ENCODE results near the gene UBAC2. TPM values are rescaled to one million over a fixed set of nuclear protein-coding genes. Genes with fewer than 3 reads are reported as not detected.
"Not testable (repeated sequence)": the region's sequence is repeated elsewhere in the genome, so short reads cannot be mapped to it uniquely, and the experiment has no call there.

UBAC2 gene
- total RNA-seq, 1 experiment from 2014 or later, result 54.7 TPM

GRCh38 chr13:99249178-99249577 lies 48.5 kb downstream of the UBAC2 start:
- DNase-seq (ENCODE audit: low read depth), result not testable (repeated sequence)

GRCh38 chr13:99249606-99250005 lies 49.0 kb downstream of the UBAC2 start:
- not testable (repeated sequence) for DNase-seq (ENCODE audit: low read depth)

- DNase-seq (ENCODE audit: low read depth), result no peak
These were observed 50.5 kb downstream of the UBAC2 start for GRCh38 chr13:99250982-99251825.

GRCh38 chr13:99251921-99252320 lies 51.3 kb downstream of the UBAC2 start:
- no peak for DNase-seq (ENCODE audit: low read depth)

- no peak for DNase-seq (ENCODE audit: low read depth)
These were observed 54.2 kb downstream of the UBAC2 start for GRCh38 chr13:99254830-99255229.

- no peak for DNase-seq (ENCODE audit: low read depth)
These were observed 54.6 kb downstream of the UBAC2 start for GRCh38 chr13:99255271-99255670.

GRCh38 chr13:99256283-99256682 lies 55.6 kb downstream of the UBAC2 start:
- DNase-seq (ENCODE audit: low read depth), result no peak

GRCh38 chr13:99256709-99257108 lies 56.1 kb downstream of the UBAC2 start:
- DNase-seq (ENCODE audit: low read depth), result no peak

GRCh38 chr13:99257291-99257690 lies 56.6 kb downstream of the UBAC2 start:
- no peak for DNase-seq (ENCODE audit: low read depth)

- no peak for DNase-seq (ENCODE audit: low read depth)
These were observed 57.7 kb downstream of the UBAC2 start, which contains the start of gene GPR18 for GRCh38 chr13:99258210-99258860. GPR18 (minus strand) TSS chr13:99258379; CDS start chr13:99255872, 2,507 bp downstream.

- DNase-seq (ENCODE audit: low read depth), result no peak
These were observed 58.3 kb downstream of the UBAC2 start for GRCh38 chr13:99258946-99259345.

- no peak for DNase-seq (ENCODE audit: low read depth)
These were observed 59.6 kb downstream of the UBAC2 start for GRCh38 chr13:99260216-99260615.

GRCh38 chr13:99261059-99261458 lies 60.4 kb downstream of the UBAC2 start:
- no peak for DNase-seq (ENCODE audit: low read depth)

GRCh38 chr13:99263126-99263785 lies 62.6 kb downstream of the UBAC2 start:
- no peak for DNase-seq (ENCODE audit: low read depth)

GRCh38 chr13:99264051-99264450 lies 63.4 kb downstream of the UBAC2 start:
- no peak for DNase-seq (ENCODE audit: low read depth)

GRCh38 chr13:99265162-99265800 lies 64.6 kb downstream of the UBAC2 start:
- no peak for DNase-seq (ENCODE audit: low read depth)

GRCh38 chr13:99265821-99266426 lies 65.3 kb downstream of the UBAC2 start:
- peak; percentile 49 for DNase-seq (ENCODE audit: low read depth)

GRCh38 chr13:99266827-99267226 lies 66.2 kb downstream of the UBAC2 start:
- no peak for DNase-seq (ENCODE audit: low read depth)

- DNase-seq (ENCODE audit: low read depth), result no peak
These were observed 67.3 kb downstream of the UBAC2 start for GRCh38 chr13:99267927-99268326.

GRCh38 chr13:99268822-99269221 lies 68.2 kb downstream of the UBAC2 start:
- DNase-seq (ENCODE audit: low read depth), result no peak

GRCh38 chr13:99269627-99270241 lies 69.1 kb downstream of the UBAC2 start:
- DNase-seq (ENCODE audit: low read depth), result peak; percentile 62
